Right lung (tissue), 5 donors: ENCODE measurements around the gene AHNAK2. TPM values are rescaled to one million over a fixed set of nuclear protein-coding genes. Genes with fewer than 3 reads are reported as not detected.

Experiments used
- DNase-seq, 2 donors: peaks; one replicate each; pipeline ENCODE4 v3.0.0-alpha.2; 2013
- polyA plus RNA-seq, 5 donors: library from polyadenylated mRNA; unstranded; fragments of 120-200 nt; gene quantifications; one replicate each; pipeline versions ENCODE4 v1.2.1 to v1.2.3, GENCODE V29; 2013; ENCODE audit warnings: inconsistent platforms in 1 of 5, low replicate concordance in 1 of 5; ENCODE audit not compliant: insufficient read length in 5 of 5, insufficient read depth in 1 of 5

AHNAK2 gene
- polyA plus RNA-seq, 5 donors = 1.1 to 3.0 (median 2.3) TPM

DNA sequence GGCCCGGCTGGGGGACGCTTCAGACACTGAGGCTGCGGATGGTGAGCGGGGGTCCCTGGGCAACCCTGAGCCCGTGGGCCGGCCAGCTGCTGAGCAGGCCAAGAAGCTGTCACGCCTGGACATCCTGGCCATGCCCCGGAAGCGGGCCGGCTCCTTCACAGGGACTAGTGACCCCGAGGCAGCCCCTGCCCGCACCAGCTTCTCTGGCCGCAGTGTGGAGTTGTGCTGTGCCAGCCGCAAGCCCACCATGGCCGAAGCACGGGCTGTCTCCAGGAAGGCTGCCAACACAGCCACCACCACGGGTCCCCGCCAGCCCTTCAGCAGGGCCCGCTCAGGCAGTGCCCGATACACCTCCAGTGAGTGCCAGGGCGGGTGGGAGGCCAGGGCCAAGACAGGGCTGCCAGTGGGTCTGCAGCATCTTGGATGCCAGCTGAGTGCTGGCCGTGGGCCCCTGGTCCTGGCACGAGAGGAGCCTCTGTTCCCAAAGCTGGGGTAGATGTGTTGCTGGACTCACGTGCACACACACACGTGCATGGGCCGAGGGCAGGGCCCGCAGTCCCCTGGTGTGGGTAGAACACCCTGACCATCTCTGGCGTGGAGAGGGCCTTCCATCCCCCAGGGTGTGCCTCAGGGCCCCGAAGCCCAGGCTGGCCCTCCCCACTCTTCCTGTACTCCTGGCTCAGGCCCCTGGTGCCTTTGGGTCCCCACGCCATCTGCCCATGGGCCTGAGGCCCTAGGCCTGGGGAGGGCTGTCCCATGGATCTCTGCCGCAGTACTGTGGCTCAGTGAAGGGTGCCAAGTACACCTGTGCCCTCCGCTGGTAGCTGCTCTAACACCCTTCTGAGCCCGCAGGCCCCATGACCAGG is 90.3 kb downstream of the AHNAK2 start:
- DNase-seq = no peak

Other genes starting within 250 kb of the AHNAK2 start
- gene SIVA1, start 225.2 kb downstream of the AHNAK2 start, polyA plus RNA-seq = 100 to 1,000 TPM in 1 of 5 donors, 10 to 100 TPM in 4; 49.3 to 124 (median 71.4) TPM
- 100 to 1,000 TPM; 124 to 240 (median 138) TPM for gene AKT1, start 182.6 kb downstream of the AHNAK2 start, polyA plus RNA-seq
- gene ZBTB42, start 177.3 kb downstream of the AHNAK2 start, polyA plus RNA-seq = 10 to 100 TPM in 1 of 5 donors, 1 to 10 TPM in 4; 6.1 to 11.9 (median 6.5) TPM
- gene CEP170B, start 113.1 kb downstream of the AHNAK2 start, polyA plus RNA-seq = 10 to 100 TPM in 3 of 5 donors, 1 to 10 TPM in 2; 8.8 to 21.5 (median 11.2) TPM
- gene PLD4, start 53.5 kb downstream of the AHNAK2 start, polyA plus RNA-seq = 1 to 10 TPM; 3.1 to 9.5 (median 4.1) TPM
- gene CLBA1, start 7.4 kb upstream of the AHNAK2 start, polyA plus RNA-seq = 10 to 100 TPM; 10.8 to 19.8 (median 14.1) TPM
- 10 to 100 TPM; 18.5 to 26.6 (median 23.0) TPM for gene CDCA4, start 42.7 kb upstream of the AHNAK2 start, polyA plus RNA-seq
- gene GPR132, start 87.1 kb upstream of the AHNAK2 start, polyA plus RNA-seq = 1 to 10 TPM in 4 of 5 donors, under 1 TPM in 1; 0.99 to 1.9 (median 1.2) TPM
- 10 to 100 TPM; 10.2 to 20.0 (median 11.2) TPM for gene JAG2, start 190.4 kb upstream of the AHNAK2 start, polyA plus RNA-seq
- 10 to 100 TPM; 21.3 to 48.9 (median 28.6) TPM for gene NUDT14, start 202.9 kb upstream of the AHNAK2 start, polyA plus RNA-seq